Fibroblast of the aortic adventitia (primary cell): ENCODE results near the gene CPXM2. TPM values are rescaled to one million over a fixed set of nuclear protein-coding genes. Genes with fewer than 3 reads are reported as not detected.

Source experiments
- DNase-seq: peaks from one replicate; pipeline ENCODE4 v3.0.0-alpha.2; 2010; ENCODE audit warnings: low read depth
- H3K4me3 ChIP-seq: 2 replicates; pipeline ENCODE4 v1.5.1; 2011; ENCODE audit warnings: low read depth, mild to moderate bottlenecking, control low read depth, low read length, moderate library complexity
- total RNA-seq: library from RNA; depleted of rRNA; stranded (reverse); fragments of >200 nt; gene quantifications from 2 replicates; pipeline ENCODE4 v1.2.3, GENCODE V29; 2012; ENCODE audit warnings: low replicate concordance
- TF ChIP-seq, protein P1 (sequence below): IDR thresholded peaks from 2 replicates; pipeline ENCODE4 v1.5.1; 2011; ENCODE audit warnings: mild to moderate bottlenecking, low read length, control low read depth, inconsistent platforms; ENCODE audit not compliant: insufficient read depth

The CPXM2 gene
- total RNA-seq, 1 donor: 64.0 TPM

DNA sequence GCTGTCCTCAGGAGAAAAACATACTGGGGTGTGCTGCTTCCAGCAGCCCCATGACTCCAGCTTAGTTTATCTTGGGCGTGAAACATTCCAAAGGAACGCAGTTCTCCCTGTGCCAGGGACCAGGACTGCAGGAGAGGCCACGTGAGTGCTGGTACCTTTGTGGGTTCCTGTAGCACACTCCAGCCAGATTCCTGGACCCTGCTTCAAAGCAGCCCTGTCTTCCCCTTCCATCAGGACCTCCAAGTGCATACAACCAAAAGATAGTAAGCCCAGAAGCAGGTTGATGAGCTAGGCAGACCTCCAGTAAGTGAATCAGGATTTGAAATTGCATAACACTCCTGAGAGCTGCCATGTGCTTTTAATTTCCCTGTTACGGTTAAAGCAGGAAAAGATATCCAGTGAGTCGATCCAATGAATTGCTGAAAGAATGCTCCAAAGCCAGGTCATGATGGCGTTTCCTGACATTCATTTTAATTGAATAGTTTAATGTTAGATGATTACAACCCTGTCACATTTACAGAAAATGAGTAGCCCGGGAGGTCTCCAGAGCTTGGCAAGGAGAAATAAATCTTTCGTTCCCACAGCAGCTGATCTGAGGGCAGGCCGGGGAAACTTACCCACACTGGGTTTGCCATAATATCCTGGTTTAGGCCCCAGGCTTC lies 38.9 kb upstream of the CPXM2 start:
- peak; percentile 98 for DNase-seq
- no peak overlapping the region for H3K4me3 ChIP-seq
- TF ChIP-seq, protein P1, sequence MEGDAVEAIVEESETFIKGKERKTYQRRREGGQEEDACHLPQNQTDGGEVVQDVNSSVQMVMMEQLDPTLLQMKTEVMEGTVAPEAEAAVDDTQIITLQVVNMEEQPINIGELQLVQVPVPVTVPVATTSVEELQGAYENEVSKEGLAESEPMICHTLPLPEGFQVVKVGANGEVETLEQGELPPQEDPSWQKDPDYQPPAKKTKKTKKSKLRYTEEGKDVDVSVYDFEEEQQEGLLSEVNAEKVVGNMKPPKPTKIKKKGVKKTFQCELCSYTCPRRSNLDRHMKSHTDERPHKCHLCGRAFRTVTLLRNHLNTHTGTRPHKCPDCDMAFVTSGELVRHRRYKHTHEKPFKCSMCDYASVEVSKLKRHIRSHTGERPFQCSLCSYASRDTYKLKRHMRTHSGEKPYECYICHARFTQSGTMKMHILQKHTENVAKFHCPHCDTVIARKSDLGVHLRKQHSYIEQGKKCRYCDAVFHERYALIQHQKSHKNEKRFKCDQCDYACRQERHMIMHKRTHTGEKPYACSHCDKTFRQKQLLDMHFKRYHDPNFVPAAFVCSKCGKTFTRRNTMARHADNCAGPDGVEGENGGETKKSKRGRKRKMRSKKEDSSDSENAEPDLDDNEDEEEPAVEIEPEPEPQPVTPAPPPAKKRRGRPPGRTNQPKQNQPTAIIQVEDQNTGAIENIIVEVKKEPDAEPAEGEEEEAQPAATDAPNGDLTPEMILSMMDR: no peak

DNA sequence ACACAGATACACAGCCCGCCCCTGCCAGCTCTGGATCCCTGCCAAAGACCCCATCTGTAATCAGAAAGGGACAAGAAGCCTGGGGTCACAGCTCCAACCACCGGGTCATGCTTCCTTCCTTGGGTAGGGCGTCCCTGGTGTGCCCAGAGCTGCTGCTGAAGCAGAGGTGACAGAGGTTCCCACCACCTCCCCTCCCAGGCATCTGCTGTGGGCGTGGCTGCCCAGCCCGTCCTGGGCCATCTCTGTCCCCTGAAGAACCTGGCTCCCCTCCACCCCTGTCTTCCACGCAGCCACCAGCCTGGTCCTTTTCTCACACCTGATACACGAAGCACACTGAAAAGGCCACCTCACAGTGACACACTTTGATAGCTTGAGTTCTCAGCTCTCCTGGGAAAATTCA lies 38.2 kb upstream of the CPXM2 start:
- TF ChIP-seq, protein P1: no peak
- H3K4me3 ChIP-seq: no peak overlapping the region
- DNase-seq: no peak

DNA sequence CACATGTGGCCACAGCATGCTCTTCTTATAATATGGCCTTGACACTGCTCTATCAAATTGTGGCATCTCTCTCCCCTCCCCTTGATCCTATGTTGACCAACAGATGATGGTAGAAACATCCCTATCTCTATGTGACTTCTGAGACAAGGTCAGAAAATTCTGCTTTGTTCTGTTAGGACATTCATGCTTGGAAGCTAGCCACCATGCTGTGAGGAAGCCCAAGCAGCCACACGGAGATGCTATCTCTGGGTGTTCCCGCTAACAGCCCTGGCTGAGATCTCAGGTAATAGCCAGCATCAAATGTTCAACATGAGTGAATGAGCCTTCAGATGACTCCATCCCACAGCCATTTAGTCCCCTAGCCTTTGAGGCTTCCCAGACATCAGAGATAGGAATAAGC lies 36.8 kb upstream of the CPXM2 start:
- H3K4me3 ChIP-seq: no peak overlapping the region
- peak; percentile 13 for DNase-seq
- TF ChIP-seq, protein P1: no peak

DNA sequence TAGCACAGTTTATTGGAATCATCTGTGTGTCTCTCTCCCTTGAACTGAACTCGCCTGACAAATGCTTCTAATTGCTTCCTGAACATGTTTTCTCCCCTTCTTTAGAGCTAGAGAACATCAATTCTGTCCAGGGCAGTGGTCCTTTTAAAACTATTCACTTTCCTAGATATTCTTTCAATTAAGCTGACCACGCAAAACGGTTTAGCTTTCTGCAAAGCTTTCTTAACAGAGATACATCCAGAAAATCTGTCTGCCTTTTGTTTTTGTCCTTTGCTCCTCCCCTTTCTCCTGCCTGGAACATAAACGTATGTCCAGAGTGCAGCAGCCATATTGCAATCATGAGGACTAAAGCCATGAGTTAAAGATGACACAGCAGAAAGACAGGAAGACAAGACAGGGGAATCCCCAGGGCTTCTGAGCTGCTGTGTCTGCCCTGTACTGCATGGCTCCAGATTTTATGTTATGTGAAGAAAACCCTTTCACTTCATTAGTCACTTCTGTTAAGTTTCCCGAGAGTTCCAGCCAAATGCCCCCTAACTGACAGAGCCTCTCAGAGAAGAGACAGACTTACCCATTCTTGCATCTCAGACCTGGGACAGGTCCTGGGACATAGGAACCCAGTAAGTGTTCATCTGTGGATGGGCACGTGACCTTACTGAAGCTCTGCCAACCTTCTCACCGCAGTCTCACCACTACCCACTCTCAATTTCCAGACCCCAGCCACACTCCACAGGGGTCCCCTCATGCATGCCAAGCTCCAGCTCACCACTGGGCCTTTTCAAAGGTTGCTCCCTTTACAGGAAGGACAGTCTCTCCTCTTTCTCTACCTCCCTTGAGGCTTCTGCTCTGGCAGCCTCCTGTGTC lies 35.0 kb upstream of the CPXM2 start:
- TF ChIP-seq, protein P1: no peak

DNA sequence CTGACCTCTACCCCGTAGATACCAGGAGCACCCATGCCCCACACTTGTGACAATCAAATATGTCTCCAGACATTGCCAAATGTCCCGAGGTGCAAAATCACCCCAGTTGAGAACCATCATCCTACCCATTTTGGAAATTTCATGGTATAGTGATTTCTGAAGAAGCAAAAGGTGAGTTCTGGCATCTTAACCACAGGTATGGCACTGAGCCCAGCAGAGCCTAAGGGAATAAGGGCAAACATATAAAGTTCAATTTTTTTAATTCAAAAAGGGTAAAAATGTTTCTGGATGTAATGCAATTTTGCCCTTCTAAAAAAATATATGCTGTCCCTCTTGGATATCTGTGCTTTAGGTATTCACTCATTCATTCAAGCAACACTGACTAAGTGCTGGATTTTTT lies 30.5 kb upstream of the CPXM2 start:
- no peak overlapping the region for H3K4me3 ChIP-seq
- TF ChIP-seq, protein P1: no peak
- DNase-seq: no peak

More for the DNA sequence above, 35.0 kb upstream of the CPXM2 start:
- H3K4me3 ChIP-seq: no peak overlapping the region
- DNase-seq: peak; percentile 58

DNA sequence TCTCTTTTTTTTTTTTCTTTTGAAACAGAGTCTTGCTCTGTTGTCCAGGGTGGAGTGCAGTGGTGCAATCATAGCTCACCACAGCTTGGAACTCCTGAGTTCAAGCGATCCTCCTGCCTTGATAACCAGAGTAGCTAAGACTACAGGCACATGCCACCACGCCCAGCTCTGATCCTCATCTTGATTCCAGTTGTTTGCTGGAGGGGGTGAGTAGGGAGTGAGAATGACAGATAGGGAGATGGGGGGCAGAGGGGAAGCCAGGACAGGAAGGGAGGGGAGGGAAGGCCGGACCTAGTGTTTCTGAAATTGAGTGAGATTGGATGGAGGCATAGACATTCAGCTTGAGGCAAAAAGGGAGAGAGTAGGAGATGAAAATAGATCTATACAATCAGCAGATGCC lies 25.2 kb upstream of the CPXM2 start:
- no peak overlapping the region for H3K4me3 ChIP-seq
- TF ChIP-seq, protein P1: no peak
- no peak for DNase-seq
